ENCODE data around the gene TRPV6. TPM values are rescaled to one million over a fixed set of nuclear protein-coding genes. Genes with fewer than 3 reads are reported as not detected.

The TRPV6 gene
- total and polyA plus RNA-seq, 9 donors, result 0.03 to 9.7 (median 0.51) TPM; not detected in 4

DNA sequence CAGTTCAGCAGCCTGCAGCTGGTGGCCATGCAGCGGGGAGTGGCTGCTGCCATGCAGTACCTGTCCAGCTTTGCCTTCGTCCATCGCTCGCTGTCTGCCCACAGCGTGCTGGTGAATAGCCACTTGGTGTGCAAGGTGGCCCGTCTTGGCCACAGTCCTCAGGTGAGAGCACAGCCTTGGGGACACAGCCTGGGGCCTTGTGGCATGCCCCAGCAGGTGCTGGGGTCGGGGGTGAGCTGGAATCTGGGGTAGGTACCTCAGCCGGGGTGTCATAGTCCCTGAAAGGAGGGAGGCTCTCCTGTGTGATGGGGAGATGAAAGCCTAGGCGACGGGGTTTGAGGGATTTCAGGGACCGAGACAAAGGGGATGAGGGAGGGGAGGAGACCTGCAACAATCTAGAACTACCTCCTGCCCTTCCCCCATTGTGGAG, 16.5 kb downstream of the TRPV6 start:
- intact Hi-C loops (cut with DNase I), result no loop called here
- no peaks in the 10 kb centered on the region for H3K4me1 ChIP-seq (ENCODE audit: insufficient read depth)
- H3K36me3 ChIP-seq, result no peaks in the 10 kb centered on the region
- H3K27ac ChIP-seq, result no peak overlapping the region
- no peaks in the 10 kb centered on the region for H3K9me3 ChIP-seq
- TF ChIP-seq EP300 (IDR thresholded peaks at IDR 0.05) (no peak), POLR2A (IDR thresholded peaks at IDR 0.05) (no peak)
- TF ChIP-seq, protein P1, sequence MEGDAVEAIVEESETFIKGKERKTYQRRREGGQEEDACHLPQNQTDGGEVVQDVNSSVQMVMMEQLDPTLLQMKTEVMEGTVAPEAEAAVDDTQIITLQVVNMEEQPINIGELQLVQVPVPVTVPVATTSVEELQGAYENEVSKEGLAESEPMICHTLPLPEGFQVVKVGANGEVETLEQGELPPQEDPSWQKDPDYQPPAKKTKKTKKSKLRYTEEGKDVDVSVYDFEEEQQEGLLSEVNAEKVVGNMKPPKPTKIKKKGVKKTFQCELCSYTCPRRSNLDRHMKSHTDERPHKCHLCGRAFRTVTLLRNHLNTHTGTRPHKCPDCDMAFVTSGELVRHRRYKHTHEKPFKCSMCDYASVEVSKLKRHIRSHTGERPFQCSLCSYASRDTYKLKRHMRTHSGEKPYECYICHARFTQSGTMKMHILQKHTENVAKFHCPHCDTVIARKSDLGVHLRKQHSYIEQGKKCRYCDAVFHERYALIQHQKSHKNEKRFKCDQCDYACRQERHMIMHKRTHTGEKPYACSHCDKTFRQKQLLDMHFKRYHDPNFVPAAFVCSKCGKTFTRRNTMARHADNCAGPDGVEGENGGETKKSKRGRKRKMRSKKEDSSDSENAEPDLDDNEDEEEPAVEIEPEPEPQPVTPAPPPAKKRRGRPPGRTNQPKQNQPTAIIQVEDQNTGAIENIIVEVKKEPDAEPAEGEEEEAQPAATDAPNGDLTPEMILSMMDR (IDR thresholded peaks at IDR 0.05), result no peak
- 91 to 96% (median 91%) methylated on average over 11 of the region's 11 CpGs for WGBS, 3 donors
- no peak for DNase-seq
- H3K27me3 ChIP-seq, result no peaks in the 10 kb centered on the region
- H3K4me3 ChIP-seq, result no peak overlapping the region

- no peaks in the 10 kb centered on the region for H3K27me3 ChIP-seq
- WGBS, 3 donors, result 84 to 90% (median 89%) methylated on average over 29 to 31 of the region's 31 CpGs
- H3K36me3 ChIP-seq, result no peaks in the 10 kb centered on the region
- no peak overlapping the region for H3K4me3 ChIP-seq
- H3K27ac ChIP-seq, result no peak overlapping the region
- TF ChIP-seq POLR2A (IDR thresholded peaks at IDR 0.05), result no peak
- intact Hi-C loops (cut with DNase I), result no loop called here
- no peaks in the 10 kb centered on the region for H3K9me3 ChIP-seq
- H3K4me1 ChIP-seq (ENCODE audit: insufficient read depth), result no peaks in the 10 kb centered on the region
- no peak for DNase-seq
Observed at GRCh38 chr7:142868188-142868985, 17.2 kb downstream of the TRPV6 start.

DNA sequence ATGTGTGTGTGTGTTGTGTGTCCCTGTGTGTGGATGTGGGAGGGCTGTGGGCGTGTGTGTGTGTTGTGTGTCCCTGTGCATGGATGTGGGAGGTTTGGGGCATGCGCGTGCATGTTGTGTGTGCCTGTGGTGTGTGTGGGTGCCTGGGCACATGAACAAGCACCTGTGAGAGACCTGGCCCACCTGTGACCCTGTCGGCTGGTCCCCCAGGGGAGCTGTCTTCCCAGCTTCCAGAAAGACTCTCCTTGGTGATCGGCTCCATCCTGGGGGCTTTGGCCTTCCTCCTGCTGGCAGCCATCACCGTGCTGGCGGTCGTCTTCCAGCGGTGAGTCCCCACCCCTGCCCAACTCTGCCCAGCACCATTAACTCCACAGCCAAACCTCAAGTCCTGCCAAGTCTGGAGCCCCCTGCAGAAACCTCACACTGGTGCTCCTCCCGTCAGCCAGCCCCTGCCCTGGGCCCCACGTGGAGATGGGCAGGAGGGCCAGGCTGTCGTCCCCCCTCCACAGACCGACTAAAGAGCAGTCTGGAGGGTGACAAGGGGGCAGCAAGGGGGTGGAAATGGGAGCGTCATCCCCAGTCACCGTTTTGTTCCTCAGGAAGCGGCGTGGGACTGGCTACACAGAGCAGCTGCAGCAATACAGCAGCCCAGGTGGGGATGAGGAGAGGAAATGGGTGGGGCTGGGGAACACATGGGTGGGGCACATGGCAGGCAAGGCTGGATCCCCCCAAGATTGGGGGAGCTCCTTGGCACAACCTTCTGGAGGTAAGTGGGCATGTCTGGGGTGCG, 18.0 kb downstream of the TRPV6 start:
- 79 to 84% (median 83%) methylated on average over 18 of the region's 18 CpGs for WGBS, 3 donors
- intact Hi-C loops (cut with DNase I), result no loop called here
- no peak overlapping the region for H3K27ac ChIP-seq

DNA sequence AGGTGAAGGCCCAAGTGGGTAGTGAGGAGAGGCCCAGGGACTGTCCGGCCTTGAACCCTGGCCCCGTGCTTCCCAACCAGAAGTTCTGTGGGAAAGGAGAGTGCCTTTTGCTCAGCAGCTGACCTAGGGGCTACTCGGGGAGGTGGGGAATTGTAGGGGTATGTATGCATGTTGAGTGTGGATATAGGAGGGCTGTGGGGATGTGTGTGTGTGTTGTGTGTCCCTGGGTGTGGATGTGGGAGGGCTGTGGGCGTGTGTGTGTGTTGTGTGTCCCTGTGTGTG, 18.5 kb downstream of the TRPV6 start:
- 75 to 86% (median 75%) methylated on average over 4 of the region's 4 CpGs for WGBS, 3 donors
- Histone ChIP-seq H3K4me1 (ENCODE audit: insufficient read depth) (no peaks in the 10 kb centered on the region), H3K4me3 (no peak overlapping the region), H3K27ac (no peak overlapping the region), H3K27me3 (no peaks in the 10 kb centered on the region), H3K9me3 (no peaks in the 10 kb centered on the region), H3K36me3 (no peaks in the 10 kb centered on the region)
- TF ChIP-seq, protein P1 (IDR thresholded peaks at IDR 0.05), result no peak
- TF ChIP-seq EP300 (IDR thresholded peaks at IDR 0.05) (no peak), POLR2A (IDR thresholded peaks at IDR 0.05) (no peak)
- DNase-seq, result no peak
- intact Hi-C loops (cut with DNase I), result no loop called here

More for the DNA sequence above, 18.0 kb downstream of the TRPV6 start:
- Histone ChIP-seq H3K4me1 (ENCODE audit: insufficient read depth) (no peaks in the 10 kb centered on the region), H3K9me3 (no peaks in the 10 kb centered on the region), H3K27me3 (no peaks in the 10 kb centered on the region), H3K36me3 (no peaks in the 10 kb centered on the region), H3K4me3 (no peak overlapping the region)
- TF ChIP-seq POLR2A (IDR thresholded peaks at IDR 0.05) (no peak), EP300 (IDR thresholded peaks at IDR 0.05) (no peak)
- TF ChIP-seq, protein P1 (IDR thresholded peaks at IDR 0.05), result no peak
- DNase-seq, result no peak

All from ovary (tissue), 9 donors.